BLaER1 treated with 17β-estradiol and CSF1 and Interleukin-3, amounts not matched to agents 10 nM and 100 nM (cell line): Measurements from ENCODE around the gene DGKB.

Source experiments
- H3K27ac ChIP-seq, 11 experiments: shearing (Covaris generic); formaldehyde crosslinking; 2 replicates each; pipeline ENCODE4 v1.8.1; 2022
- H3K27me3 ChIP-seq, 11 experiments: shearing (Covaris generic); formaldehyde crosslinking; 2 replicates each; pipeline ENCODE4 v1.8.1; 2022
- H3K36me3 ChIP-seq, 11 experiments: shearing (Covaris generic); formaldehyde crosslinking; 2 replicates each; pipeline ENCODE4 v1.8.1; 2022
- H3K4me1 ChIP-seq, 10 experiments: shearing (Covaris generic); formaldehyde crosslinking; 2 replicates each; pipeline ENCODE4 v1.8.1; 2022
- H3K4me2 ChIP-seq, 11 experiments: shearing (Covaris generic); formaldehyde crosslinking; 2 replicates each; pipeline ENCODE4 v1.8.1; 2022
- H3K4me3 ChIP-seq, 10 experiments: shearing (Covaris generic); formaldehyde crosslinking; 2 replicates each; pipeline ENCODE4 v1.8.1; 2022
- H3K9ac ChIP-seq, 11 experiments: shearing (Covaris generic); formaldehyde crosslinking; 2 replicates each; pipeline ENCODE4 v1.8.1; 2022
- H3K9me3 ChIP-seq, 11 experiments: shearing (Covaris generic); formaldehyde crosslinking; replicated peaks in 1 of 11; 2 replicates each; pipeline ENCODE4 v1.8.1; 2022
- H4K20me1 ChIP-seq, 11 experiments: shearing (Covaris generic); formaldehyde crosslinking; 2 replicates each; pipeline ENCODE4 v1.8.1; 2022
- Cebpa-rat ChIP-seq, 11 experiments: shearing (Covaris generic); IDR thresholded peaks; 2 replicates each; pipeline ENCODE4 v1.8.1; 2022

DGKB gene

DNA sequence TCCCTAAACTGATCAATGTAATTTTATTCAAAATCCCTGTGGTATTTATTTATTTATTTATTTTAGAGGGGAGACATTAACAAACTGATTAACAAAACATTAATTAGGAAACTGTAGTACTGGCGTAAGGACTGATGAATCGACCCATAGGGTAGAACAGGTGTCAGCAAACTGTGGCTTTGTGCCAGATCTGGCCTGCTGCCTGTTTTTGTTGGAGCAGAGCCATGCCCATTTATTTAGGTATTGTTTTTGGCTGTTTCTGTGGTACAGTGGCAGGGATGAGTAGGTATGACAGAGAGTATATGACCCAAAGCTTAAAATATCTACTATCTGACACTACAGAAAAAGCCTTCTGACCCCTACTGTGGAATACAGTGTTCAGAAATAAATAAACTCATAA lies 580.6 kb downstream of the DGKB start:
- no peaks in the 10 kb centered on the region for H4K20me1 ChIP-seq
- H3K36me3 ChIP-seq = no peaks in the 10 kb centered on the region
- no peak overlapping the region for H3K4me3 ChIP-seq
- no peak overlapping the region for H3K9ac ChIP-seq
- H3K27me3 ChIP-seq = no peaks in the 10 kb centered on the region
- H3K27ac ChIP-seq = no peak overlapping the region
- no peaks in the 10 kb centered on the region for H3K4me1 ChIP-seq
- H3K4me2 ChIP-seq = no peak overlapping the region
- peaks cover 0 to 8% (median 0%) of the 10 kb centered on the region in 11 experiments; a peak in 5 of 22 replicates for H3K9me3 ChIP-seq
- no peak for TF ChIP-seq Cebpa-rat (IDR thresholded peaks at IDR 0.05)

DNA sequence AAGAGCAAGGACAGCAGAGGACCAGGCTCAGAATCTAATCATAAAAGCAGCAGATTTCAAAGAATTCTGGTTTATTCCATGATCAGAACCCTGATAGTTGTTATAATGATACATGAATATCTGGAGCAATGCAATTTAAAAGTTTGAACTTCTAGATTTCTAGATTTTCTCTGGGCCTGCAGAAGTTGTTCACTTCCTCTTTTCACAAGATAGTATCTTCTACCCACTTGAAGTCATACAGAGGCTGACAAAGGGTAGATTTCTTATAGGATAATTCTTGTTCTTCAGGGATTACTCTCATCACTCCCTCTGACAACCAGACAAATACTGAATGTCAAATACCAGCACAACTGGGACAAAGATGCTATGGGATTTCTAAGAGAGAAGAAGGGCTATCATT lies 593.1 kb downstream of the DGKB start:
- H3K9me3 ChIP-seq = no peaks in the 10 kb centered on the region
- H3K27me3 ChIP-seq = no peaks in the 10 kb centered on the region
- TF ChIP-seq Cebpa-rat (IDR thresholded peaks at IDR 0.05) = no peak
- H3K4me1 ChIP-seq = no peaks in the 10 kb centered on the region
- H3K36me3 ChIP-seq = no peaks in the 10 kb centered on the region
- no peak overlapping the region for H3K4me2 ChIP-seq
- no peak overlapping the region for H3K9ac ChIP-seq
- H3K27ac ChIP-seq = no peak overlapping the region
- no peaks in the 10 kb centered on the region for H4K20me1 ChIP-seq
- H3K4me3 ChIP-seq = no peak overlapping the region

DNA sequence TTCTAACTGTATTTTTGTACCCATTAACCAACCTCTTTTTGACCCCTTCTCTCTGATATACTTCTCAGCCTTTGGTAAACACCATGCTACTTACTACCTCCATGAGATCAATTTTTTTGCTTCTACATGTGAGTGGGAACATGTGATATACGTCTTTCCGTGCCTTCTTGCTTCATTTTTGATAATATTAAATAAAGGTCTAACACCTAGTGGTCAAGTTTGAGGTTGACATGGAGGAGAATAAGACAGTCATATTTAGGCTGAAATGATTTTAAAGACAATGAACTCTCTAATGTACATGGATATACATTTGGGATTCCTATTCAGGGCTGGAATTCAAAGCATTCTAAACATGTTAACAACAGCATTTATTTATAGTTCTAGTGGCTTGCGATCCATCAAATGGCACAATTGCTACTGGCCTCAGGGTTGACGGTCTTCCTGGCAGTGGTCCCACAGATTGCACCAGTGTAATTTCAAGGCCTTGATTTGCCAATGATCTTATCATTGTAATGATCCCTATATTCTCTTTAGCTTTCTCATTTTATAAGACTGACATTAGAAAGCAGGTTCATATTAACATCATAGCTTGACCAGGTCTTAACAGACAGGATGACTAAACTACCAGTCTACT lies 597.2 kb downstream of the DGKB start:
- Histone ChIP-seq H3K9ac (no peak overlapping the region), H3K4me3 (no peak overlapping the region), H3K4me1 (no peaks in the 10 kb centered on the region), H3K36me3 (no peaks in the 10 kb centered on the region), H3K27me3 (no peaks in the 10 kb centered on the region), H4K20me1 (no peaks in the 10 kb centered on the region), H3K4me2 (no peak overlapping the region), H3K9me3 (no peaks in the 10 kb centered on the region), H3K27ac (no peak overlapping the region)
- no peak for TF ChIP-seq Cebpa-rat (IDR thresholded peaks at IDR 0.05)

DNA sequence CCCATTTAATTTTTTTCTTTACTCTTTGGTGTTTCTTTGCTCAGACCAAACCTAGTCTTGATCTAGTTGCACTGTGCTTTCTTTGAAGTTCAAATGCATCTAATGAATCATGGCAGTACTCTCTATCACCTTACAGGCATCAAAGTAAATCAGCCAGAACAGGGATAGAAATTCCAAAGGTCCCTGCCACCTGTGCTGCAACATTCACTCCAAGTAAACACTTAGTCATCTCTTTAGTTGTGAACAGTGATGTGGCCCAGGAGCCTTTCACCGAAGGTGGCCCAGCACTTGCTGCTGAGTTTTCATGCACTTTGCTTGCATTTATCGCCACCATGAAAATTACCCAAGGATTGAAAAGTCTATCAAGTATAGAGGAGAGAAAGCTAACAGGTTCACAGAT lies 599.0 kb downstream of the DGKB start:
- Histone ChIP-seq H3K4me2 (no peak overlapping the region), H3K36me3 (no peaks in the 10 kb centered on the region), H3K27me3 (no peaks in the 10 kb centered on the region), H3K27ac (no peak overlapping the region), H4K20me1 (no peaks in the 10 kb centered on the region), H3K9me3 (no peaks in the 10 kb centered on the region), H3K9ac (no peak overlapping the region), H3K4me3 (no peak overlapping the region), H3K4me1 (no peaks in the 10 kb centered on the region)
- TF ChIP-seq Cebpa-rat (IDR thresholded peaks at IDR 0.05) = no peak

DNA sequence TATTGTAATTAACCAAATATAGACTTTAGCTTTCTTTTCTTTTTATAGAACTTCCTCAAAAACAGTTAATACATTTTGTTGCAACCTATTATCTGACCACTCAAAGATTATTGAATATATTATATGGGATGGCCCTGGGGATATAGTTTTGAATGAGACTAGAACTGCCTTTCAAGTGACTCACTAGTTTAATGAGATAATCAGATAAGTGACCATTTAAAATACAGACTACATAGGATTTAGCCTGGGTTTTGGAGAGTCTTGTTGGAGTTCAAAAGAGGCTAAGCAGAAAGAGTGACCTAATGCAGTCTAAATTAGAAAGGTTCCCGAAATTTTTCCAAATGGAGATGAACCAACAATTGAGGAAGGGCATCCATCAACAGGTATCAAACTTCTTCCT lies 607.9 kb downstream of the DGKB start:
- Histone ChIP-seq H4K20me1 (no peaks in the 10 kb centered on the region), H3K4me1 (no peaks in the 10 kb centered on the region), H3K27me3 (no peaks in the 10 kb centered on the region), H3K4me3 (no peak overlapping the region), H3K9ac (no peak overlapping the region), H3K36me3 (no peaks in the 10 kb centered on the region), H3K27ac (no peak overlapping the region), H3K9me3 (no peaks in the 10 kb centered on the region), H3K4me2 (no peak overlapping the region)
- no peak for TF ChIP-seq Cebpa-rat (IDR thresholded peaks at IDR 0.05)

DNA sequence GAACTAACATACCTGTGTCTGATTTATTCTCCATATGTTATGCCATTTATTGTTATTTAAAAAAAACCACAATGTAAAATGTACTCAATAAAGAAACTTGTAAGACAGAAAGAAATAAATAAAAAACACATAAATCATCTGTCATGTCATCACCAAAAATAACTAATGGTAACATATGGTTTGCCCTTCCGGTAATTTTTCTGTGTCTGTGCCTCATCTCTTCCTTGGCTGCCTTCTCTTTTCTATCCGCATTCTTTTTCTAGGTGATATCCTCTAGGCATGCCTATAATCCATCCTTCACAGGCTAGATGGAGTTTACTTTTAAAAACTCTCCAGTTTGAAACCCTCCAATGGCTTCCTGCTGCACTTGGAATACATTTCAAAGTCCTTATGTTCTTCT lies 609.1 kb downstream of the DGKB start:
- no peaks in the 10 kb centered on the region for H3K27me3 ChIP-seq

DNA sequence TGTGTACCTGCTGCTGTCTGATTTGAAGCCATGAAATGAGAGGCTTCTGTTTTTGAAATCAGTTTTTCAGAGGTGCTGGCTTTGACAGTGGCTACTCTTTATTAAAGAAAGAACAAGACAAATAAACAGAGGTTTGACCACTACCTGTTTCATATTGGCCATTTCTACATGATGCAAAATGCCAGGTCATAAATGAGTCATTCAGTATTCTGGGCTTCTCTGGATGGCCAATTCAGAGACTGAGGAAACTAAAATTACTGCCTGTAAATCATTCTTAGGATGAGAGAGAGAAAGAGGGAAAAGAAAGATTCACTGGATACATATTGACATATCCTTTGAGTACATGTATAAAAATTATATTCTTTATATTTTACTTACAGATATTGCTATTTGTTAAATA lies 609.8 kb downstream of the DGKB start:
- Histone ChIP-seq H4K20me1 (no peaks in the 10 kb centered on the region), H3K4me1 (no peaks in the 10 kb centered on the region), H3K27ac (no peak overlapping the region), H3K36me3 (no peaks in the 10 kb centered on the region), H3K9ac (no peak overlapping the region), H3K9me3 (no peaks in the 10 kb centered on the region), H3K27me3 (no peaks in the 10 kb centered on the region), H3K4me3 (no peak overlapping the region), H3K4me2 (no peak overlapping the region)
- no peak for TF ChIP-seq Cebpa-rat (IDR thresholded peaks at IDR 0.05)

More for the DNA sequence above, 609.1 kb downstream of the DGKB start:
- Histone ChIP-seq H3K4me2 (no peak overlapping the region), H4K20me1 (no peaks in the 10 kb centered on the region), H3K27ac (no peak overlapping the region), H3K4me3 (no peak overlapping the region), H3K4me1 (no peaks in the 10 kb centered on the region), H3K9ac (no peak overlapping the region), H3K9me3 (no peaks in the 10 kb centered on the region), H3K36me3 (no peaks in the 10 kb centered on the region)
- no peak for TF ChIP-seq Cebpa-rat (IDR thresholded peaks at IDR 0.05)

DNA sequence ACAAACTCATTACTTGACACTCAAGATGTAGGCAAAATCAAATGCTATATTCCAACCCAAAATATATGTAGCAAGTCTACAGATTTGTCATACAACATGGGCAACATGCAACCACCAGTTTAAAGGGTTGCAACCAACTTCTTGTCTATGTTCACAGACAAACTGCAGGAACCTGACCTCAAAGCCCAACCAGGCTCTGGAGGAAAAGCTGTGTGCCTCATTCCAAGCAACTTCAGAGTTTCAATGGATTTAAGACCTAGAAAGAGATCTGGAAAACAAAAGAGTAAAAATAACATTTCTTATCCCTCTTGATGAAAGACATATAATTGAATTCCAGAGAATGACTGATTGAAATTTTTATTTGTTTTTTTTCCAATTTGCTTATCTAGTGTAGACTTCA lies 612.6 kb downstream of the DGKB start:
- no peak overlapping the region for H3K4me3 ChIP-seq
- no peak overlapping the region for H3K27ac ChIP-seq
- H3K36me3 ChIP-seq = no peaks in the 10 kb centered on the region
- no peak for TF ChIP-seq Cebpa-rat (IDR thresholded peaks at IDR 0.05)
- no peak overlapping the region for H3K9ac ChIP-seq
- no peaks in the 10 kb centered on the region for H3K9me3 ChIP-seq
- H3K4me2 ChIP-seq = no peak overlapping the region
- H4K20me1 ChIP-seq = no peaks in the 10 kb centered on the region
- H3K27me3 ChIP-seq = no peaks in the 10 kb centered on the region
- no peaks in the 10 kb centered on the region for H3K4me1 ChIP-seq

DNA sequence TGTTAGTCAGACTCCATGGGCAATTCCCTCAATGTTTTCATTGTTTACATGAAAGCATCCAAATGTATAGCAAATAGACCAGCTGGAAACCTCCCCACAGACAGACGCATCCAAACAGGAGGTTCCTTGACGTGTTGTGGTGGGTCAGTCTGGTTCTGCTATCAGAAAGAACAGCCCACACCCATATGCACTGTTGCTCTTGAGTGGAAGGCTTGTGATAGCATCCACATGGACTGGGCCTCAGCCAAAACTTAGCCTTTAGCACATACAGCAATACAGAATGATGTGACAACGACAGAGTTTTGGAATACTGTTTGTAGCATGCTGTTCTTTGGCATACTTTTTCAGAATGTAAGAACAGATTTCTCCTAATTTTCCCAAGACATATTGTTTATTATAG lies 613.9 kb downstream of the DGKB start:
- no peak for TF ChIP-seq Cebpa-rat (IDR thresholded peaks at IDR 0.05)
- Histone ChIP-seq H3K36me3 (no peaks in the 10 kb centered on the region), H3K4me1 (no peaks in the 10 kb centered on the region), H3K9ac (no peak overlapping the region), H3K4me3 (no peak overlapping the region), H3K9me3 (no peaks in the 10 kb centered on the region), H3K27me3 (no peaks in the 10 kb centered on the region), H3K4me2 (no peak overlapping the region), H3K27ac (no peak overlapping the region), H4K20me1 (no peaks in the 10 kb centered on the region)

DNA sequence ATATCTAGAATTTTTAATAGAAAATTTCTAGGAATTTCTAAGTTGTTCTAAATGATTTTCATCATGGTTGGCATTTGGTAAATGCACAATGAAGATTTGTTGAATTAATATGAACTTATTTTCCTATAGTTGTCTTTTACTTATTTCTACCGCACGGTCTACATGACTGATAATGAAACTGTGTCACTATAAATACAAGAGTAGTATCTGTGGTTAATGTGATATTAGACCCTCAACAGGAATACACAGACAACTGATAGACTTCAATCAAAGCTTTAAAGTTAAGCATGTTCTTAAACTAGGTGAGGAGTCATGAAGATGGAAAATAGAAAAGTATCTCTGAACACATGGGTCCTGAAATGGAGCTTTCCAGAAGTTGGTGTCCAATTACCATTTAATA lies 615.2 kb downstream of the DGKB start:
- no peaks in the 10 kb centered on the region for H3K4me1 ChIP-seq
- no peaks in the 10 kb centered on the region for H4K20me1 ChIP-seq
- H3K27me3 ChIP-seq = no peaks in the 10 kb centered on the region
- H3K4me3 ChIP-seq = no peak overlapping the region
- H3K36me3 ChIP-seq = no peaks in the 10 kb centered on the region
- no peak overlapping the region for H3K27ac ChIP-seq
- no peak overlapping the region for H3K9ac ChIP-seq
- no peaks in the 10 kb centered on the region for H3K9me3 ChIP-seq
- TF ChIP-seq Cebpa-rat (IDR thresholded peaks at IDR 0.05) = no peak
- H3K4me2 ChIP-seq = no peak overlapping the region
